Measurements from ENCODE around the gene SOCS4.
"Not testable (repeated sequence)": the region's sequence is repeated elsewhere in the genome, so short reads cannot be mapped to it uniquely, and the experiment has no call there.

Gene SOCS4

DNA sequence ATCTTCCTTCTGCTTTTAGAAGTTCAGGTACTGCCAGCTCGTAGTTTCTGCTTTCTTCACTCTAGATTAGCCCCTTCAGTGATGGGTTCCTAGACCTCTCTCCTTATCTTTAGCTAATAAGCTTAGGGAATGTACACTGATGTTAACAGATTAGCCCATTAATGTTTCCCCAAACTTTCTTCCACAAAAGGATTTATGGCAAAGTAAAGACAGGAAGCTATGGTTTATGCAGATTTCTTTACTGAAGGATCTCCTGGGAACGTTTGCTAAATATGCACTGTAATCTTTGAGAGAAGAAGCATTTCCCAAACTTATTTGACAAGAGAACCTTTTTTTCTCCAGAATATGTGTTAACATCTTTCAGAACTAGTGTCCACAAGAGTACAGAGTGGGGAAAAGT is 4.2 kb downstream of the SOCS4 start:
- no peak overlapping the region for H3K27ac ChIP-seq (ENCODE audit: low read depth, low read length)

GRCh38 chr14:55037995-55038394 is 11.0 kb downstream of the SOCS4 start:
- H3K4me2 ChIP-seq (ENCODE audit: low read length); H3K27ac ChIP-seq (ENCODE audit: low read depth, low read length); H3K9me3 ChIP-seq (ENCODE audit: control insufficient read depth, insufficient read depth, low read length); H4K20me1 ChIP-seq (ENCODE audit: control insufficient read depth, insufficient read depth, low read depth, low read length); H3K4me3 ChIP-seq (ENCODE audit: low read length); H3K4me1 ChIP-seq (ENCODE audit: control insufficient read depth, low read length); H3F3A ChIP-seq (ENCODE audit: control insufficient read depth, insufficient read depth); H3K27me3 ChIP-seq (ENCODE audit: control insufficient read depth, low read length); H3K9me2 ChIP-seq (replicated peaks; ENCODE audit: control insufficient read depth, low read length): not testable (repeated sequence)
- H3K79me2 ChIP-seq (ENCODE audit: control insufficient read depth, low read length) = peaks cover 70% of the 10 kb centered on the region
- H3K36me3 ChIP-seq (ENCODE audit: control insufficient read depth, low read length) = peaks cover 67% of the 10 kb centered on the region

More for the DNA sequence above, 4.2 kb downstream of the SOCS4 start:
- Histone ChIP-seq H3K4me2 (ENCODE audit: low read length) (peak overlapping the region; percentile 30), H3K79me2 (ENCODE audit: control insufficient read depth, low read length) (peaks cover 92% of the 10 kb centered on the region), H3K4me1 (ENCODE audit: control insufficient read depth, low read length) (peaks cover 31% of the 10 kb centered on the region), H3K4me3 (ENCODE audit: low read length) (no peak overlapping the region; the same call in 1 of the 2 replicates), H4K20me1 (ENCODE audit: control insufficient read depth, insufficient read depth, low read depth, low read length) (peaks cover 8% of the 10 kb centered on the region; the same call in 1 of the 2 replicates), H3K36me3 (ENCODE audit: control insufficient read depth, low read length) (peaks cover 66% of the 10 kb centered on the region), H3K9me2 (replicated peaks; ENCODE audit: control insufficient read depth, low read length) (no peaks in the 10 kb centered on the region), H3K9me3 (ENCODE audit: control insufficient read depth, insufficient read depth, low read length) (no peaks in the 10 kb centered on the region), H3F3A (ENCODE audit: control insufficient read depth, insufficient read depth) (no peaks in the 10 kb centered on the region), H3K27me3 (ENCODE audit: control insufficient read depth, low read length) (no peaks in the 10 kb centered on the region)
- TF ChIP-seq, protein P1, sequence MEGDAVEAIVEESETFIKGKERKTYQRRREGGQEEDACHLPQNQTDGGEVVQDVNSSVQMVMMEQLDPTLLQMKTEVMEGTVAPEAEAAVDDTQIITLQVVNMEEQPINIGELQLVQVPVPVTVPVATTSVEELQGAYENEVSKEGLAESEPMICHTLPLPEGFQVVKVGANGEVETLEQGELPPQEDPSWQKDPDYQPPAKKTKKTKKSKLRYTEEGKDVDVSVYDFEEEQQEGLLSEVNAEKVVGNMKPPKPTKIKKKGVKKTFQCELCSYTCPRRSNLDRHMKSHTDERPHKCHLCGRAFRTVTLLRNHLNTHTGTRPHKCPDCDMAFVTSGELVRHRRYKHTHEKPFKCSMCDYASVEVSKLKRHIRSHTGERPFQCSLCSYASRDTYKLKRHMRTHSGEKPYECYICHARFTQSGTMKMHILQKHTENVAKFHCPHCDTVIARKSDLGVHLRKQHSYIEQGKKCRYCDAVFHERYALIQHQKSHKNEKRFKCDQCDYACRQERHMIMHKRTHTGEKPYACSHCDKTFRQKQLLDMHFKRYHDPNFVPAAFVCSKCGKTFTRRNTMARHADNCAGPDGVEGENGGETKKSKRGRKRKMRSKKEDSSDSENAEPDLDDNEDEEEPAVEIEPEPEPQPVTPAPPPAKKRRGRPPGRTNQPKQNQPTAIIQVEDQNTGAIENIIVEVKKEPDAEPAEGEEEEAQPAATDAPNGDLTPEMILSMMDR (IDR thresholded peaks at IDR 0.05; ENCODE audit: low read depth, low read length, poor library complexity, severe bottlenecking) = no peak
- TF ChIP-seq EZH2phosphoT487 (IDR thresholded peaks at IDR 0.05; ENCODE audit: borderline replicate concordance, low read length) = no peak

- Histone ChIP-seq H4K20me1 (ENCODE audit: control insufficient read depth, insufficient read depth, low read depth, low read length) (no peaks in the 10 kb centered on the region), H3K27ac (ENCODE audit: low read depth, low read length) (no peak overlapping the region), H3K79me2 (ENCODE audit: control insufficient read depth, low read length) (peaks cover 63% of the 10 kb centered on the region), H3K9me2 (replicated peaks; ENCODE audit: control insufficient read depth, low read length) (no peaks in the 10 kb centered on the region), H3K4me2 (ENCODE audit: low read length) (no peak overlapping the region), H3K4me1 (ENCODE audit: control insufficient read depth, low read length) (no peaks in the 10 kb centered on the region), H3K4me3 (ENCODE audit: low read length) (no peak overlapping the region), H3K27me3 (ENCODE audit: control insufficient read depth, low read length) (no peaks in the 10 kb centered on the region), H3K9me3 (ENCODE audit: control insufficient read depth, insufficient read depth, low read length) (no peaks in the 10 kb centered on the region), H3F3A (ENCODE audit: control insufficient read depth, insufficient read depth) (no peaks in the 10 kb centered on the region), H3K36me3 (ENCODE audit: control insufficient read depth, low read length) (peaks cover 67% of the 10 kb centered on the region)
- TF ChIP-seq EZH2phosphoT487 (IDR thresholded peaks at IDR 0.05; ENCODE audit: borderline replicate concordance, low read length) = no peak
- TF ChIP-seq, protein P1 (IDR thresholded peaks at IDR 0.05; ENCODE audit: low read depth, low read length, poor library complexity, severe bottlenecking) = no peak
Observed at GRCh38 chr14:55038708-55039107, 11.7 kb downstream of the SOCS4 start.

GRCh38 chr14:55043528-55043927 is 16.5 kb downstream of the SOCS4 start:
- Histone ChIP-seq H3K9me2 (replicated peaks; ENCODE audit: control insufficient read depth, low read length) (no peaks in the 10 kb centered on the region), H3K79me2 (ENCODE audit: control insufficient read depth, low read length) (peaks cover 28% of the 10 kb centered on the region), H3K4me1 (ENCODE audit: control insufficient read depth, low read length) (no peaks in the 10 kb centered on the region), H3K27me3 (ENCODE audit: control insufficient read depth, low read length) (no peaks in the 10 kb centered on the region), H3F3A (ENCODE audit: control insufficient read depth, insufficient read depth) (peaks cover 29% of the 10 kb centered on the region), H3K9me3 (ENCODE audit: control insufficient read depth, insufficient read depth, low read length) (no peaks in the 10 kb centered on the region), H3K4me3 (ENCODE audit: low read length) (no peak overlapping the region), H4K20me1 (ENCODE audit: control insufficient read depth, insufficient read depth, low read depth, low read length) (no peaks in the 10 kb centered on the region), H3K27ac (ENCODE audit: low read depth, low read length) (no peak overlapping the region), H3K36me3 (ENCODE audit: control insufficient read depth, low read length) (peaks cover 42% of the 10 kb centered on the region), H3K4me2 (ENCODE audit: low read length) (no peak overlapping the region)
- TF ChIP-seq, protein P1 (IDR thresholded peaks at IDR 0.05; ENCODE audit: low read depth, low read length, poor library complexity, severe bottlenecking) = no peak
- TF ChIP-seq EZH2phosphoT487 (IDR thresholded peaks at IDR 0.05; ENCODE audit: borderline replicate concordance, low read length) = no peak
